Measurements from ENCODE around the gene TBC1D10A.

The TBC1D10A gene

GRCh38 chr22:30250661-30251267 is 76.0 kb downstream of the TBC1D10A start:
- no peak overlapping the region for H3K4me3 ChIP-seq (replicated peaks; ENCODE audit: insufficient read depth, low read length)
- DNase-seq (ENCODE audit: low read depth in 1 of 2, low spot score in 1 of 2): no peak

GRCh38 chr22:30250039-30250565 is 76.6 kb downstream of the TBC1D10A start:
- Histone ChIP-seq H3K27ac (replicated peaks) (no peak overlapping the region), H3K4me3 (replicated peaks; ENCODE audit: insufficient read depth, low read length) (no peak overlapping the region), H3K27me3 (ENCODE audit: insufficient read depth, poor library complexity, severe bottlenecking) (peaks cover 19% of the 10 kb centered on the region)
- DNase-seq (ENCODE audit: low read depth in 1 of 2, low spot score in 1 of 2): no peak
- TF ChIP-seq SPI1 (IDR thresholded peaks at IDR 0.05; ENCODE audit: borderline replicate concordance, low read depth): no peak
- no peak for TF ChIP-seq REST (IDR thresholded peaks at IDR 0.05; ENCODE audit: insufficient replicate concordance, low read depth)
- no peak for TF ChIP-seq CTCF (IDR thresholded peaks at IDR 0.05; ENCODE audit: insufficient read depth, low read length)
- TF ChIP-seq POLR2AphosphoS5 (IDR thresholded peaks at IDR 0.05; ENCODE audit: low read depth): no peak
- no peak for TF ChIP-seq GABPA (IDR thresholded peaks at IDR 0.05; ENCODE audit: low read depth)

More at GRCh38 chr22:30250661-30251267, 76.0 kb downstream of the TBC1D10A start:
- TF ChIP-seq REST (IDR thresholded peaks at IDR 0.05; ENCODE audit: insufficient replicate concordance, low read depth) (no peak), POLR2AphosphoS5 (IDR thresholded peaks at IDR 0.05; ENCODE audit: low read depth) (no peak), SPI1 (IDR thresholded peaks at IDR 0.05; ENCODE audit: borderline replicate concordance, low read depth) (no peak), GABPA (IDR thresholded peaks at IDR 0.05; ENCODE audit: low read depth) (no peak), CTCF (IDR thresholded peaks at IDR 0.05; ENCODE audit: insufficient read depth, low read length) (no peak)
- Histone ChIP-seq H3K27me3 (ENCODE audit: insufficient read depth, poor library complexity, severe bottlenecking) (peaks cover 15% of the 10 kb centered on the region), H3K27ac (replicated peaks) (no peak overlapping the region)

- H3K4me3 ChIP-seq (replicated peaks; ENCODE audit: insufficient read depth, low read length): no peak overlapping the region
Measured at GRCh38 chr22:30249049-30250038, 77.4 kb downstream of the TBC1D10A start.

More at GRCh38 chr22:30249049-30250038, 77.4 kb downstream of the TBC1D10A start:
- DNase-seq (ENCODE audit: low read depth in 1 of 2, low spot score in 1 of 2): no peak
- Histone ChIP-seq H3K27me3 (ENCODE audit: insufficient read depth, poor library complexity, severe bottlenecking) (peaks cover 27% of the 10 kb centered on the region), H3K27ac (replicated peaks) (no peak overlapping the region)
- TF ChIP-seq POLR2AphosphoS5 (IDR thresholded peaks at IDR 0.05; ENCODE audit: low read depth) (no peak), CTCF (IDR thresholded peaks at IDR 0.05; ENCODE audit: insufficient read depth, low read length) (no peak), SPI1 (IDR thresholded peaks at IDR 0.05; ENCODE audit: borderline replicate concordance, low read depth) (no peak), REST (IDR thresholded peaks at IDR 0.05; ENCODE audit: insufficient replicate concordance, low read depth) (no peak), GABPA (IDR thresholded peaks at IDR 0.05; ENCODE audit: low read depth) (no peak)
